ENCODE data around the gene TICAM2. TPM values are rescaled to one million over a fixed set of nuclear protein-coding genes. Genes with fewer than 3 reads are reported as not detected.
A peak's percentile ranks its signal among the peaks of the same experiment; 100 is the strongest.

The TICAM2 gene
- total RNA-seq, 1 donor from 2014 or later, result 6.9 TPM

DNA sequence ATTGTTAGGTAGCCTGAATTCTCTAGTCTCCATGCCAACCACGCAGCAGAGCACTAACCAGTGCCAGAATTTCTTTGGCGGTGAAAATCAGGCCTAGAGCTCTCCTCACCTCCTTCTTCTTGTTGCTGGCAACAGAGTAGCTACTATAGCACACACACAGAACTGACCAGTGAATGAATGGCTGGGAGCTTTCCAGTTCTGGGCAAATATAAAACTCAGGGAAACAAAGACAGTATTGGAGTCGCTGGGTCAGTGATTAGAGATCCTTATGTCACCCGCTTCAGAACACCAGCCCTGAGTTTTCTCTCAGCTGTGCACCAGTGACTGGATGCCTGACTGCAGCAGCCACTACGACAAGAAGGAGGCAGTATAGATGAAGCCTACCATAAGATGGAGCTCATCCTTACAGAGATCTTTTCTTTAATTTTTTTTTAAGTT lies 30.8 kb downstream of the TICAM2 start:
- DNase-seq (no peak), ATAC-seq (no peak)
- H3K36me3 ChIP-seq, result no peaks in the 10 kb centered on the region

DNA sequence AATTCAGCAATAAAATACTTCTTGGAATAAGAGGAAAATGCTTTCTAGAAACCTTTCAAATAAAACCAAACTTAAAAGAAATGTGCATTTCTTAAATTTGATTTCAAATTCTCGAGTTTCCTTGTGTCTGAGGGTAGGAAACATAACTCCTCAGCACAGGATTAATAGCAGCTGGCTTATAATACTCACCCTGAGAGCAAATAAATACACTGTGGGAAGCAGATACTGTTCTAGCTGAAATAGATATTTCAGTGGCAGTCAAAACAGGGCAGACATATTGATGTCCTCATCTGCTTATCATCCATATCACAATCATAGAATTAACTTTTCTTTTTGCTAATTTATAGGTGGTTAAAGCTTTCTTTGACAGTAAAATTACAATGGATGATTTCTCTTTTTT lies 33.6 kb downstream of the TICAM2 start:
- no peak for TF ChIP-seq CTCF (IDR thresholded peaks at IDR 0.05)
- DNase-seq, result no peak
- no peak overlapping the region for H3K4me3 ChIP-seq
- no peaks in the 10 kb centered on the region for H3K4me1 ChIP-seq
- H3K9me3 ChIP-seq, result no peaks in the 10 kb centered on the region
- intact Hi-C loops (cut with DNase I), result no loop called here
- ATAC-seq, result no peak
- no peaks in the 10 kb centered on the region for H3K36me3 ChIP-seq
- H3K27me3 ChIP-seq, result no peaks in the 10 kb centered on the region
- H3K27ac ChIP-seq, result no peak overlapping the region

More for the DNA sequence above, 30.8 kb downstream of the TICAM2 start:
- H3K4me1 ChIP-seq, result no peaks in the 10 kb centered on the region
- no peak overlapping the region for H3K27ac ChIP-seq
- no peaks in the 10 kb centered on the region for H3K27me3 ChIP-seq
- TF ChIP-seq CTCF (IDR thresholded peaks at IDR 0.05), result no peak
- H3K4me3 ChIP-seq, result no peak overlapping the region
- no peaks in the 10 kb centered on the region for H3K9me3 ChIP-seq
- intact Hi-C loops (cut with DNase I), result no loop called here

- Histone ChIP-seq H3K4me3 (no peak overlapping the region), H3K27ac (no peak overlapping the region), H3K36me3 (no peaks in the 10 kb centered on the region), H3K9me3 (no peaks in the 10 kb centered on the region), H3K27me3 (no peaks in the 10 kb centered on the region), H3K4me1 (no peaks in the 10 kb centered on the region)
- TF ChIP-seq CTCF (IDR thresholded peaks at IDR 0.05), result no peak
- ATAC-seq (no peak), DNase-seq (no peak)
- intact Hi-C loops (cut with DNase I), result no loop called here
Observed at GRCh38 chr5:115565233-115565632, 37.0 kb downstream of the TICAM2 start.

DNA sequence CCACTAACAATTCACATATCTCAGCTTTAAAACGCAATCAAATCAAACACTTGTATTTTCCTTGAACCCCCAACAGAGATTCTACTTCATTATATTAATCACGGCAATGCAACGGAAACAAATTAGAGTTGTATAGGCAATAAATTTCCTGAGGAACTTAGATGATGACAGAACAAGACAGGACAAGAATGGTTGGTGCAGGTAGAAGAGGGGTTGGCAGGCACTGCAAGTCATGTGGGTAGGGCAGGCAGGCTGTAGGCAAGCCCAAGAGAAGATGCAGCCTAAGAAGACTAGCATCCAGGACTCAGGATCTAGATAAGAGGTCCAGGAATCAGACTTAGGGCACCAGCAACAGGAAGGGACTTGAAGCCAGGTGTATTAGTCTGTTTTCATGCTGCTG lies 41.1 kb downstream of the TICAM2 start:
- no peak for DNase-seq
- intact Hi-C loops (cut with DNase I), result no loop called here

DNA sequence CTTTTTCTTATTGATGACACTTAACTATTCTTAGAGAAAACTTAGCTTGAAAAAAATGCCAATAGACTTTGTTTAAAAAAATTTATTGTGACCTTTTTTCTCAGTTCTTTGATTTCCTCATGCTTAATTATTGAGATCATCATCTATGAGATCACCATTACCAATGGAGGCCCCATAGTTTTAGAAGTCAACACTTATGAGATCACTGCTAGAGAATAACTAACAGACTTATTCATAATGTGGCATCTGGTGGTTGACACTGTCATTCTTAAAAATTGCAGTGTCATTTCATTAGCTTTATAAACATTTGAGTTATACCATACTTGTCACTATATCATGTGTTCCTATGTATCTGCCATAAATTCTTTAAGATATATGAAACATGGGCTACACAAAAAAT lies 42.8 kb downstream of the TICAM2 start:
- H3K36me3 ChIP-seq, result no peaks in the 10 kb centered on the region
- no peaks in the 10 kb centered on the region for H3K27me3 ChIP-seq
- intact Hi-C loops (cut with DNase I), result no loop called here
- TF ChIP-seq CTCF (IDR thresholded peaks at IDR 0.05), result no peak
- no peaks in the 10 kb centered on the region for H3K9me3 ChIP-seq
- DNase-seq (no peak), ATAC-seq (no peak)
- H3K4me3 ChIP-seq, result no peak overlapping the region
- H3K27ac ChIP-seq, result no peak overlapping the region
- H3K4me1 ChIP-seq, result no peaks in the 10 kb centered on the region

More for the DNA sequence above, 41.1 kb downstream of the TICAM2 start:
- no peak overlapping the region for H3K4me3 ChIP-seq
- no peaks in the 10 kb centered on the region for H3K4me1 ChIP-seq
- no peak overlapping the region for H3K27ac ChIP-seq
- no peaks in the 10 kb centered on the region for H3K9me3 ChIP-seq
- H3K36me3 ChIP-seq, result no peaks in the 10 kb centered on the region
- no peaks in the 10 kb centered on the region for H3K27me3 ChIP-seq
- TF ChIP-seq CTCF (IDR thresholded peaks at IDR 0.05), result no peak
- ATAC-seq, result no peak

DNA sequence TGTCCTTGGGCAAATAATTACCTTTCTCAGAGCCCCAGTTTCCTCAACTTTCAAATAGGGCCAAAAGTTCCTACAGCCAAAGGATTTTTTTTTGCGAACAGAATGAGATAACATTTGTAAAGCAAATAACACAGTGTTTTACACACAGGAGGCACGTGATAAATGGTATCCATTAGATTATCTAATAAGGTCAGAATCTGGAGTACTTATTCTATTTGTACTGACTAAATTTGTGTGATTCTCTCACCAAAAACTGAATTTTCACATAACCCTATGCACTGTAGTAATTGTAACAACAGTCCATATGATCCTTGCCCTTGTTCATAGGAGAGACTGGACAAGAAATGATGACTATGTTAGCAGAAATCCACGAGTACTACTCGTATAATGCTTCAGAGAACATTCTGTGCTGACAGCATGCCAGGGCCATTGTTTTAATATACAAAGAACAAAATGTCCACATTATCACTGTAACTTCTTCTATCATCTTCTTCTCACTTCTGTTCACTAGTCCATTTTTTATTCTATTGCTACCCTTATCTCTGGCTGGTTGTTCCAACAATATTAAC lies 43.8 kb downstream of the TICAM2 start:
- DNase-seq (no peak), ATAC-seq (peak; percentile 53)
- Histone ChIP-seq H3K36me3 (no peaks in the 10 kb centered on the region), H3K27ac (peak overlapping the region; percentile 58), H3K9me3 (no peaks in the 10 kb centered on the region), H3K27me3 (no peaks in the 10 kb centered on the region), H3K4me3 (no peak overlapping the region), H3K4me1 (no peaks in the 10 kb centered on the region)
- intact Hi-C loops (cut with DNase I), result no loop called here
- TF ChIP-seq CTCF (IDR thresholded peaks at IDR 0.05), result no peak

Measured in upper lobe of right lung (tissue), 1 donor.